G401 (cell line): ENCODE measurements around the gene SLC30A1. TPM values are rescaled to one million over a fixed set of nuclear protein-coding genes. Genes with fewer than 3 reads are reported as not detected.
"Not testable (repeated sequence)": the region's sequence is repeated elsewhere in the genome, so short reads cannot be mapped to it uniquely, and the experiment has no call there.

Experiments
- DNase-seq: peaks from one replicate; pipeline ENCODE4 v3.0.0-alpha.2; 2015; ENCODE audit warnings: low spot score
- in situ Hi-C: cut with HindIII; loops from 2 replicates; pipeline ENCODE4 v1.10.0; 2016; ENCODE audit warnings: low sequenced_read_pairs, mixed read lengths
- total RNA-seq: library from RNA; depleted of rRNA; stranded (reverse); fragments of >200 nt; shearing (Covaris generic); gene quantifications from 2 replicates; pipeline ENCODE4 v1.2.3, GENCODE V29; 2014

Gene SLC30A1
- total RNA-seq, 1 experiment from 2014 or later: 16.6 TPM

GRCh38 chr1:211589782-211590721 lies 11.1 kb upstream of the SLC30A1 start:
- no peak for DNase-seq
- in situ Hi-C loops: no loop called here

DNA sequence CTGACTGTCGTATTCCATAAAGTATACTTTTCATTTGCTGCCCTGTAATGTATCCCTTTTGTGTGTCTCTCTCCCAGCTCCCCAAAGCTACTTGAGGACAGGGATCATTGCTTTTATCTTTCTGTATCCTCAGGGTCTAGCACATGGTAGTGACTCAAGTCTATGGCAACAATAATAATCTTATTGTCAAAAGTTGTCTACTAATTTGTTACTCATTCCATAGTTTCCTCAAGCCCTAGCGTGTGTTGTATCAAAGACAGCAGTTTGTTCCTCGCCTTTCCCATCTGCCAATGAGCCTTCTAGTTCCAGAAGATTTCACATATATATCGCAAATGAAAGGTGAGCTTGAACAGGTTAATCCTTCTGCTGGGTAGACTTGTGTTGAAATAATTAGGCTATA lies 9.8 kb upstream of the SLC30A1 start:
- no peak for DNase-seq
- in situ Hi-C loops: no loop called here

GRCh38 chr1:211587123-211587522 lies 8.2 kb upstream of the SLC30A1 start:
- in situ Hi-C loops: no loop called here
- DNase-seq: no peak

DNA sequence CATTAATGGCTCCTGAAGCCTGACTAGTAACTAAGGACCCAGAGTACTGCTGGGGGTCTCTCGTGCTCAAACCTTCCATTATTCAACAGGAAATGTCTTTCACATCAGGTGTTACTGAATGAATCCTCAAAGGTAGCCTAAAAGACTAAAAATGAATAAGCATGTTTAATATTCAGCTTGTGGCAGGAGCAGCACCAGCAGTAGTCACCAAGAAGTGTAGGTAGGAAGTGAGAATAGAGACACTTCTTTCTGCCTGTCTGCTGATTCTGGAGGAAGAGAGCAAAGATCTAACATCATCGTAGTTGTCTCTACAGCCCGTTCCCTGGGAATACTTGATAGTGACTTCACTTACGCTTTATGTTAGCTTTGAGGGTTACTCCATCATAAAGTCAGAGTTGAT lies 7.6 kb upstream of the SLC30A1 start:
- DNase-seq: no peak
- in situ Hi-C loops: no loop called here

DNA sequence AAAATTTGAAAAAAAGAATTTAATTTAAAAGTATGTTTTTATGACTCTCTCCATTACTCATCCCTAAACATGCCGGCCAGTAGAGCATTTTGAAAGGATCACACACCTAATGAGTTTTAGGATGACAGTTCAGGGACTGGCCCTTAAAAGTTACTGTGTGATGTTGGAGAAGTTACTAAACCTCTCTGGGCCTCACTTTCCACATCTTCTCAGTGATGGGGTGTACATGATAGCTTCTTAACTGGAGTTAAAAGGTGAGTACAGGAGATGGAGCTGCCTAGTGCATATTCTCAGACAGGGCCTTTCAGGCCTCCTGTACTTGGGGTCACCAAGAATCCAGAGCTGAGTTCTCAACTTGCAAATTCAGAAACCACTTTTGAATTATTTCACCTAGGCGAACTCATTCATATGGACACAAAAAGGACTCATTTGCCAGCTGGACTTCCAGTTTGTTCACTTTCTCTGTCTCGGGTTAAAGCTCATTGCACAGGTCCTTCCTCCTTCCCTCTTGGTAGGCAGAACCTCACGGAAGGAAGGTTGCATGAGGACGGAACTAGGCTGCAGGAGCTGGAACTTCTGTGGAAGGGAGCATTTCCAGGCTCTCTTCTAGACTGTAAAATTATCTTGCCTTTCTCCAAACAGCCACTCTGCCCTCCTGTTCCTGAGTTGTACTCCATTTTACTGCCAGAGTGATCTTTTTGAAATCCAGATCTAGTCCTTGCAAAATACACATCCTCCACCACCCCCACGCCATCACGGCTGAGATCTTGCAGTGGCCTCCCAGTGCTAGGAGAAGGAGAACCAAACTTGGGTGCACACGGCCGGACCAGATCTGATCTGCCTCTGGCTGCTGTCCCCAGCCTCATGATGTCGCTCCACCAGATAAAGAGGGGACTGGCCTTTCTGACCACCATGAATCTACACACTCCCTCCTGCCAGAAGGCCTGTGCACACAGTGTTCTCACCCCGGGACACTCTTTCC lies 4.3 kb upstream of the SLC30A1 start:
- in situ Hi-C loops: no loop called here
- DNase-seq: no peak

GRCh38 chr1:211581526-211581925 lies 2.6 kb upstream of the SLC30A1 start:
- DNase-seq: no peak
- in situ Hi-C loops: no loop called here

DNA sequence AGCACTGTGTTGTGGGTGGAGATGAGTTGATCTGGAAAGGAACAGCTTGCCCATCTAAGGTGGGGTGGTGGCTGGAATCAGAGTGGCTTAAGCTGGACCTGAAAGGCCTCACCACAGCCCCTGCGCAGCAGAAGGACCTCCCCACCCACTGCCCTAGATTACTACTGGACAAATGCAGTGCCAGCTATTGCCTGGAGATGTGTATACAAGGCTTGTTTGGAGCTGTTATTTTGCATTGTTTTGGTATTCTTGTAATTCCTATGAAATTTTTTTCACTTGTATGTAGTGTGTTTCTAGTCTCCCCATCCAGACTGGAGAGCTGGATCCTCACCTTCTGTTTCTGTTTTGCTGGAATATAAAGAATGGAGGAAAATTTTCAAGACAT lies 1.3 kb upstream of the SLC30A1 start:
- no peak for DNase-seq
- in situ Hi-C loops: no loop called here

DNA sequence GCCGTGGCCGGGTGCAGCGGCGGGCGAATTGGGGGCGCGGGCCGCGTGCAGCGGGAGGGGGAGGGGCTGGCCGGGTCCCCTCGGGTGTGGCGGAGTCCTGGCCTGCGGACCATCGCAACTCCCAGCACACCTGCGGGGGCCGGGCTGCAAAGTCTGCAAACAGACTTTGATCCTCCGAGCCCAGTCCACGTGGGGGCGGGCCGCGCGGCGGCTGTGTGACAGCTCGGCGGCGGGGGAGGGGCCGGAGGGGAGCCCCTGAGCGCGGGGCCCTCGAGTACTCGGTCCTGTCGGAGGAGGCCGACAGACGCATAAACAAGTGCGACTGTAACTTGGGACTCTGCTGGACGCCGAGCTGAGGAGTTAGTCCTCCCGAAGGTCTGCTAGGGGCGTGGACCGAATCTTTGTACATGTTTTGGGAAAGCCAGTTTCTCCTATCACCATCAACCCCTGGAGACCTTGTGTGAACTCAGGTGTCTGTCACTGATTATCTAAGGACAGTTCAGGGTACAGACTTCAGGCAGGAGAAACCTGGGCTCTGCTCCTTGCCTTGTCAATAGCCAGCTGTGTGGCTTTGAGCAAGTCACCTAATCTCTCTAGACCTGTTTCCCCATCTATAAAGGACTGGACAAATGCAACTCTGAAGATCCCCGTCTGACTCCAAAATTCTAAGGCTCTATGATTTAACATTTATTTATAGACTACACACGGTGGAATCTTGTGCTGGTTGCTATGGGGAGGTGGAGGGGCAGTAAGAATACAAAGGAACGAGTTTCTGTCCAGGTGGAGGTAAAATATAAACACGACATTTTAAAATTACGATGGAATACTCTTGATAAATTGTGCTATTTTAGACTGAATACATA lies 710 bp upstream of the SLC30A1 start:
- in situ Hi-C loops: no loop called here
- DNase-seq: no peak

- DNase-seq: peak; percentile 58
- in situ Hi-C loops: no loop called here
These were observed 932 bp downstream of the SLC30A1 start for GRCh38 chr1:211577819-211578639.

DNA sequence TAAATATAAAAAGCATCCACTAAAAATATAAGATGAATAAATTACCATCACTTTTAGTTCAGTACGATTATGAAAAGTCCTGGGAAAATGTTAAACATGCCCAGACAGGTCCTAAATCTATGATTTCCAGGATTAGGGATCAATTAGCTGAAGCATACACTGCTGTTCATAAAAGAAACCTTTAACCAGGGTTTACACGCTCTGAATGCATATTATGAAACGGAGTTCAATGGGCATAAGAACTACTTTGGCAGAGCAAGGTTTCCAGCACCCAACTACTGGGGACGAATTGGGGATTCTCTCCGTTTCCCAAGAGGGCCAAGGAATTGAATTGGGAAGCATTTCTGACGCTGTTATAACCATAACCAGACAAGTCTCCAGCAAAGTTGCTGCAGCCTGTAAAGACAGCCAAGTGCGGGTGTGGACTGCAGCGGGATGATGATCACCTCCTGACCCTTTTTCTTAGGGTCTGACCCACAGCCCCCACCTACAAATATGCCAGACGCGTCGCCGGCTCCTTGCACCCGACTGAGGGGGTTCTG lies 1.6 kb downstream of the SLC30A1 start:
- DNase-seq: no peak
- in situ Hi-C loops: no loop called here

DNA sequence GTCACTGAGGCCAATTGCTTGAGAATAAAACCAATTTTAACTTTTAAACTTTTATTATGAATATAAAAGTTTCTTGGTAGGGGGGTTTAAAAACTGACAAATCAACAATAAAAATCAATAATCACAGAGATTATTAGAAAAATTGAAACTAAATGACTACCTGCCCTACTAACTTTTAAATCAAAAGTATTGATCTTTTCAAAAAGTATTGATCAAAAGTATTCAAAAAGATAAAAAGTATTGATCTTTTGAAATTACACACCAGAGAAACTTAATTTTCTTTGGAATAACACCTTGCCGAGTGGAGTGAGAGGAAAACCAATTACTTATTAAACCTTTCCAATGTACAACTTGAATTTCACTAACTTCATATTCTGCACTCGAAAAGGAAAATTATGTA lies 2.2 kb downstream of the SLC30A1 start:
- in situ Hi-C loops: no loop called here
- no peak for DNase-seq

GRCh38 chr1:211574705-211575104 lies 4.3 kb downstream of the SLC30A1 start:
- in situ Hi-C loops: no loop called here
- DNase-seq: no peak

GRCh38 chr1:211571998-211572397 lies 7.0 kb downstream of the SLC30A1 start:
- in situ Hi-C loops: no loop called here

DNA sequence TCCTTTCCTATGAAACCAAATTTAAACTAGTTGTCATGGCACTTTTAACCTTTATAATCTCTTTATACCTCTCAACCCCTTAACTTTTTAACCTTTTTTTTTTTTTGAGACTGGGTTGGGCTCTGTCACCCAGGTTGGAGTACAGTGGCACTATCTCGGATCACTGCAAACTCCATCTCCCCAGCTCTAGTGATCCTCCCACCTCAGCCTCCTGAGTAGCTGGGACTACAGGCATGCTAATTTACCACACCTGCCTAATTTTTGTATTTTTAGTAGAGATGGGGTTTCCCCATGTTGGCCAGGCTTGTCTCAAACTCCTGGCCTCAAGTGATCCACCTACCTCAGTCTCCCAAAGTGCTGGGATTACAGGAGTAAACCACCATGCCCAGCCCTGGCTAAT lies 8.6 kb downstream of the SLC30A1 start:
- DNase-seq, in situ Hi-C loops: not testable (repeated sequence)

More at GRCh38 chr1:211571998-211572397, 7.0 kb downstream of the SLC30A1 start:
- no peak for DNase-seq

DNA sequence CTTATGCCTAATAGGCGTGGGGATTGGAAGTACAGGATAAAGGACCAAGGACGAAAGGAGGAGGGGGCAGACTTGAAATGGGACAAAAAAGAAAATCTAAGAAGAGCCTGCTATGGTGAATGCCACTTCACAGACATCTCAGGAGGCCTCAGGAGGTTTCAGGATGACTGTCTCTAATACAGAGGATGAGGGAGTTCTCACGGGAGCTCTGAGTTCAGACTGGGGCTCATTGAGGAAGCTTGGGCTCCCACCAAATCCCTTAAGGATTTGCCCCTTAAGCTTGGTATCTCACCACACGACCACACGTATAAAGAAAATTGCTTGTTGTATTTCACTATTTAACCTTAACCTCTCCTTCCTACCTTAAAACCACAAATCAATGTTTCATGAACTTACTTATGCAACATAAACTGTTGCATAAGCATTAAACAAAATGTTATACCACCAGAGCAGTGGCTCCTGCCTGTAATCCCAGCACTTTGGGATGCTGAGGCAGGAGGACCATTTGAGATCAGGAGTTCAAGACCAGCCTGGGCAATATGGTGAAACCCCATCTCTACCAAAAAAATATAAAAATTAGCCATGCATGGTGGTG lies 12.4 kb downstream of the SLC30A1 start:
- in situ Hi-C loops: no loop called here
- no peak for DNase-seq

- no peak for DNase-seq
These were observed 14.9 kb downstream of the SLC30A1 start for GRCh38 chr1:211564084-211564483.

DNA sequence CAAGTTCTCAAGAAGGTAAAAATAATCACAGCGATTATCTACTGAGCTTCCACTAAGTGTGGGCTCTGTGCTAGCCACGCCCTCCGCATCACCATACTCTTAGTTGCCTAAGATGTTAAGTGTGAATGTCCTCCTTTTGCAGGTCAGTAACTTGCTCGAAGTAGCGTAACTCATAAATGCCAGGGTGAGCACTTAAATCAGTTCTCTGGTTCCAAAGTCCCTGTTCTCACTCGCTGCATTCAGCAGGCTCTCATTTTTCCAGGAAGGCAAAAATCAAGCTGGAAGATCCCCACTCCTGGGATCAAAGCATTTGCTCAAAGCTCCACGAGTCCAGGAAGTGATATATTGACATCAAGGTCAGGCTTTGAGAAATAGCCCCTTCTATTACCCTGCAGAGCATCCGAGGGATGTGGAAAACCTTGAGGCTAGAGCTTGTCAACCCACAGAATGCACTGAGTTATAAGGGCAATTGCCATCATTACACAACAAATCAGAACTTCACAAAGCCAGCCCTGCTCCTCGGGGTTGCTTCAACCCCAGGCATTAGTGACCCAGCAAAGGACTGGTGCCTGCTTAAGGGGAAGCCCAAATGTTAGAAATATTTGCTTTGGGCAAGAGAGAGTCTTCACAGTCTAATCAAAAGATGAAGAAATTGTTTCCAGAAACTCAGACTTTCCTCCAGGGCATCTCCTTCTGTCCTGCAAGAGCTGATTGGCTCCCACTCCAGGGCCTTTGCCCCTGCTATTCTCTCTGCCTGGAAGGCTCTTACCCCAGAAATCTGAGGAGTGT lies 19.5 kb downstream of the SLC30A1 start:
- in situ Hi-C loops: no loop called here
- DNase-seq: no peak

More at GRCh38 chr1:211564084-211564483, 14.9 kb downstream of the SLC30A1 start:
- in situ Hi-C loops: no loop called here
